NCI-H146 treated with DMSO at 0.1 percent for 48 hours (cell line): ENCODE measurements around the gene OSBPL2.

Experiments
- DNase-seq: peaks from one replicate; lab custom pipeline; 2025; ENCODE audit not compliant: unreplicated experiment; lab: John Stamatoyannopoulos, UW

Gene OSBPL2

GRCh38 chr20:62248890-62249560, 10.7 kb downstream of the OSBPL2 start:
- no peak for DNase-seq

GRCh38 chr20:62252342-62252966, 14.1 kb downstream of the OSBPL2 start:
- no peak for DNase-seq

GRCh38 chr20:62253398-62253797, 15.1 kb downstream of the OSBPL2 start:
- no peak for DNase-seq

GRCh38 chr20:62254021-62254724, 15.9 kb downstream of the OSBPL2 start:
- DNase-seq: no peak

GRCh38 chr20:62255976-62256375, 17.7 kb downstream of the OSBPL2 start:
- DNase-seq: no peak

GRCh38 chr20:62258499-62259293, 20.4 kb downstream of the OSBPL2 start:
- DNase-seq: no peak

GRCh38 chr20:62259294-62259565, 20.9 kb downstream of the OSBPL2 start:
- no peak for DNase-seq

GRCh38 chr20:62262064-62262463, 23.7 kb downstream of the OSBPL2 start:
- no peak for DNase-seq

GRCh38 chr20:62263396-62263795, 25.1 kb downstream of the OSBPL2 start:
- DNase-seq: no peak

GRCh38 chr20:62265365-62265764, 27.0 kb downstream of the OSBPL2 start:
- no peak for DNase-seq

- no peak for DNase-seq
These were observed 28.0 kb downstream of the OSBPL2 start for GRCh38 chr20:62266340-62266739.

- no peak for DNase-seq
These were observed 28.5 kb downstream of the OSBPL2 start for GRCh38 chr20:62266851-62267250.

- no peak for DNase-seq
These were observed 29.2 kb downstream of the OSBPL2 start for GRCh38 chr20:62267543-62267942.

- DNase-seq: no peak
These were observed 30.0 kb downstream of the OSBPL2 start for GRCh38 chr20:62268228-62268900.

- DNase-seq: no peak
These were observed 31.1 kb downstream of the OSBPL2 start for GRCh38 chr20:62269378-62269777.

- no peak for DNase-seq
These were observed 31.6 kb downstream of the OSBPL2 start for GRCh38 chr20:62269871-62270270.

GRCh38 chr20:62272200-62272599, 33.9 kb downstream of the OSBPL2 start:
- DNase-seq: no peak

- DNase-seq: no peak
These were observed 35.1 kb downstream of the OSBPL2 start for GRCh38 chr20:62273416-62273815.

- DNase-seq: no peak
These were observed 36.1 kb downstream of the OSBPL2 start for GRCh38 chr20:62274332-62274950.

GRCh38 chr20:62275219-62275618, 36.9 kb downstream of the OSBPL2 start:
- DNase-seq: no peak

GRCh38 chr20:62276439-62276838, 38.1 kb downstream of the OSBPL2 start:
- no peak for DNase-seq
